Measurements from ENCODE around the gene NDUFS3. TPM values are rescaled to one million over a fixed set of nuclear protein-coding genes. Genes with fewer than 3 reads are reported as not detected.
"Not testable (repeated sequence)": the region's sequence is repeated elsewhere in the genome, so short reads cannot be mapped to it uniquely, and the experiment has no call there.

Gene NDUFS3
- total RNA-seq, 2 donors from 2014 or later = 90.6 to 92.4 TPM

DNA sequence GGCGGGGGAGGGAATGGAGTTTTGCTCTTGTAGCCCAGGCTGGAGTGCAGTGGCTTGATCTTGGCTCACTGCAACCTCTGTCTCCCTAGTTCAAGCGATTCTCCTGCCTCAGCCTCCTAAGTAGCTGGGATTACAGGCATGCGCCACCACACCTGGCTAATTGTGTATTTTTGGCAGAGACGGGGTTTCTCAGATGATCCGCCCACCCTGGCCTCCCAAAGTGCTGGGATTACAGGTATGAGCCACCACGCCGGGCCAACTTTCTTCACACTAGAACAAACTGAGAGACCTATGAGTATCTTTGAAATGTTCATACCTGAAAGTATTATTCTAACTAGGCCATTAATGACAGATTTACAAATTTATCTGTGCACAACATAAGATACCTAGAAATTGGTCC is 32.6 kb upstream of the NDUFS3 start:
- ATAC-seq; H3K36me3 Mint-ChIP-seq (ENCODE audit: low read depth); H3K27ac Mint-ChIP-seq; H3K27me3 Mint-ChIP-seq; DNase-seq; H3K4me3 Mint-ChIP-seq; H3K9me3 ChIP-seq (ENCODE audit: control insufficient read depth, low read length, poor library complexity, severe bottlenecking): not testable (repeated sequence)
- H3K4me1 Mint-ChIP-seq = peaks cover 37% of the 10 kb centered on the region

DNA sequence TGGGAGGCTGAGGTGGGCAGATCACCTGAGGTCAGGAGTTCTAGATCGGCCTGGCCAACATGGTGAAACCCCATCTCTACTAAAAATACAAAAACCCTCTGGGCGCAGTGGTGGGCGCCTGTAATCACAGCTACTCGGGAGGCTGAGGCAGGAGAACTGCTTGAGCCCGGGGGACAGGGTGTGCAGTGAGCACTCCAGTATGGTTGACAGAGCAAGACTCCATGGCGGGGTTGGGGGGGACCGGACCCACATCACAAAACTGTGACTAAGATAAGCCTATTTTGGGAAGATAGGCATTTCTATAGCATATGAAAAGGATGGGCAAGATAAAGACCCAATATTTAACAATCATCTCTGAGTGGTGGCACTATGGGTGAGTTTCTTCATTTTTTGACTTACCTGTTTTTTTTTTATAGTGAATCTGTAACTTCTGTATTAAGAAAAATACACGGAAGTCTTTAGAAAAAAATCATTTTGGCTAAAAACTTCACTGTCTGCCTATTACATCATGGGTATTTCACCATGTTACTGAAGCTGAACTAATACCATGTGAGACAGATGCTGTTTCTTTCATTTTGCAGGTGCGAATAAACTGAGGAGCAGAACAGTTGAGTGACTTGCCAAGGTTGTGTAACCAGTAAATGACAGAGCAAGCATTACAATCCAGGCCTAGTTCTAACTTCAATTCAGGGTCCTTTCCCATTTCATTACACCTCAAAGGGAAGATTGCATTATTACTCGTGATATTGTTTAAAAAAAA is 28.4 kb upstream of the NDUFS3 start:
- no peak for DNase-seq
- no peaks in the 10 kb centered on the region for H3K27me3 Mint-ChIP-seq
- H3K4me3 Mint-ChIP-seq = peak overlapping the region; percentile 97
- no peaks in the 10 kb centered on the region for H3K36me3 Mint-ChIP-seq (ENCODE audit: low read depth)
- peak overlapping the region; percentile 97 for H3K27ac Mint-ChIP-seq
- ATAC-seq = no peak
- no peaks in the 10 kb centered on the region for H3K9me3 ChIP-seq (ENCODE audit: control insufficient read depth, low read length, poor library complexity, severe bottlenecking)
- peaks cover 39% of the 10 kb centered on the region for H3K4me1 Mint-ChIP-seq

DNA sequence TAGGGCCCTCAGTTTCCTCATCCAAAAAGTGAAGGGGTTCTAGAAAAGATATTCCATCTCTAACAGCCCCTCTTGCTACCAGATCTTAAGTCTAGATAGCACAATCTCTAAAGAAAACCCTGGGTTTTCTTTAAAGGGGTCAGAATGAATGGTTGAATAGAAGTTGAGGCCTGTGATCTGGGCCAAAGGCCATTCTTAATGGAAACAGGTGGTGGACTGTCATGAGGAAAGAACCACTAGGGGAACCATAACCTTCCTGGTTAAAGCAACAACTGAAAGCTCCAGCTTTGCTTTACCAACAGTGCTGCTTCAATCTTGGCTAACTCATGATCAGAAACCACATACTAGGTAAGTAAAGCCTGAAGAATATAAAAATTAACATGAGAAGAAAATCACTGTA is 27.8 kb upstream of the NDUFS3 start:
- Mint-ChIP-seq H3K27ac (peak overlapping the region; percentile 97), H3K36me3 (ENCODE audit: low read depth) (no peaks in the 10 kb centered on the region), H3K27me3 (no peaks in the 10 kb centered on the region), H3K4me3 (peak overlapping the region; percentile 97), H3K4me1 (peaks cover 39% of the 10 kb centered on the region)
- ATAC-seq = no peak
- no peaks in the 10 kb centered on the region for H3K9me3 ChIP-seq (ENCODE audit: control insufficient read depth, low read length, poor library complexity, severe bottlenecking)
- no peak for DNase-seq

DNA sequence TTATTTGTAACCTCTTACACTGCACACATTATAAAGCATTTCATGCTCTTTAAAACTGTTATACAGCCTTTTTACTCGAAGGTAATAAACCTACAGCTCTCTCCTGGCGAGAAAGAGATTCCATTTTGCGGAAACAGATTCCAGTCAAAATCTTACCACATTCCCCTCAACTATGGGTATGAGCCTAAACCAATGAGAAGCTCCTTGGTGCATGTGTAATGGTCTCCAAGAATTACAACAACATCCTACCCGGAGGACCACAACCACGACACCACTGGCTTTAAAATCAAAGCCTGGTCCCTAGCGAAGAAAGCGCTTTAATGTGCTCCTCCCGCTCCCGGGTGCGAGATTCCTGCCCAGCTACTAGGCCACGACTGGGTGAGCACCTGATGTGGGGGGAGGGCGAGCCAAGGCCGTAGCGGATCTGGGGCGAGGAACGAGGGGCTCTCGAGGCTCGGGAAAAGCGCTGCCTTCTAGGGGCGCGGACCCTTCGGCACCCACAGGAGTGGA is 26.8 kb upstream of the NDUFS3 start:
- no peak for ATAC-seq
- peaks cover 37% of the 10 kb centered on the region for H3K4me1 Mint-ChIP-seq
- no peaks in the 10 kb centered on the region for H3K9me3 ChIP-seq (ENCODE audit: control insufficient read depth, low read length, poor library complexity, severe bottlenecking)
- H3K4me3 Mint-ChIP-seq = peak overlapping the region; percentile 97
- H3K27ac Mint-ChIP-seq = peak overlapping the region; percentile 97
- H3K36me3 Mint-ChIP-seq (ENCODE audit: low read depth) = no peaks in the 10 kb centered on the region
- DNase-seq = no peak
- no peaks in the 10 kb centered on the region for H3K27me3 Mint-ChIP-seq

DNA sequence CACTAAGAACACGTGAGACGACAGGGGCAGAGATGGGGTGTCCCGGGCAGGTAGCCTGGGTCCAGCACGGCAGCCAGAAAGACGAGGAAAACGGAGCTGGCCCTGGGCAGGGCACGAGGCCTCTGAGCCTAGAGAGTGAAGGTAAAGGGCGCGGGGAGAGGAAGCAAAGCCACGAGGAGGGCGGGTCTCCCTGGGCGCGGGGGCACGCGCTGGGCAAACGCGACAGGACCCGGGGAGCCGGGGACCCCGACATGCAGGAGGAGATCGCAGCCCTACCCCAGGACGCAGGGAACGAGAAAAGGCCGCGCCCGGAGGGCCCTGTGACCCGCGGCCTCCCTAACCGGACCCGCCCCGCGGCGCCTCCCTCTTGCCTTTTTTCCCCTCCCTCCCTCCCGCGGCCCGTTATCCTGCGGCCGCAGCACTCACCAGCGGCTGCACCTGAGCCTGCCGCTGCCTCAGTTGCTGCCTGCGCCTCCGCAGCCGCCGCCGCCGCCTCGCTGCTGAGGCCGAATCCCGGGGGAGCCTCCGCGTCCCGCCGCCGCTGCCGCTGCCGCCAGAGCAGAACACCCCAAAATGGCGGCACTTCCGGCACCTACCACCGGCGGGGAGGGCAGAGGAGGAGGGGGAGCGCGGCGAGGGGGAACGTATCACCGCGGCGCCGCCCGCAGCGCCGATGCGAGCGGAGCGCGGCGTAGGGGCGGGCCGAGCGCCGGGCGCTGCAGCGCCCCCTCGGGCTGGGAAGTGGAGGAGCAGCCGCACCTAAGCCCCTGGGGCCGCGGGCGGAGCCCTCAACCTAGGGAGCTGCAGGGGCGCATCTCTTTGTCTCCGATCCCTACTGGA is 26.1 kb upstream of the NDUFS3 start, which contains the start of gene CELF1:
Gene CELF1 (minus strand): TSS at position 567 of the 840 bp plus-strand sequence. CDS start 53,609 bp downstream, outside the sequence.
- DNase-seq = peak; percentile 89 to 91 (median 90)
- no peaks in the 10 kb centered on the region for H3K36me3 Mint-ChIP-seq (ENCODE audit: low read depth)
- peak within 1 kb of the TSS; percentile 97 for H3K27ac Mint-ChIP-seq
- no peaks in the 10 kb centered on the region for H3K27me3 Mint-ChIP-seq
- peak within 1 kb of the TSS; percentile 97 for H3K4me3 Mint-ChIP-seq
- peaks cover 33% of the 10 kb centered on the region for H3K4me1 Mint-ChIP-seq
- H3K9me3 ChIP-seq (ENCODE audit: control insufficient read depth, low read length, poor library complexity, severe bottlenecking) = no peaks in the 10 kb centered on the region
- ATAC-seq = peak; percentile 95

DNA sequence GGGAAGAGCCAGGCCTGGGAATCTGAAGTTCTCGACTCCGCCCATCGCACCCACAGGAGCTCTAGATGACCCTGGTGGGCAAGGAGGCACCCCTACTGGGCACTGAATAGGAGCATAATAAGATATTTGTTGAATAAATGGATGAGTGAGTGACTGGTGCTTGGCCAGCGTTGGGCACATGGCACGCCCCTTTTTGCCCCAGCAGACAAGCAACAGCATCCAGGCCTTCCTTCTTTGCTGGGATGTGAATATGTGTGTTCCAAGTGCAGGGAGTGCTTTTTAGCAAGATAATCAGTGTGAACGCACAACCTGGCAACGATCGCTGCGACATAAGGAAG is 25.5 kb upstream of the NDUFS3 start:
- peak overlapping the region; percentile 97 for H3K4me3 Mint-ChIP-seq
- H3K27me3 Mint-ChIP-seq = no peaks in the 10 kb centered on the region
- peak; percentile 20 for ATAC-seq
- no peak for DNase-seq
- peak overlapping the region; percentile 79 for H3K27ac Mint-ChIP-seq
- H3K4me1 Mint-ChIP-seq = peaks cover 29% of the 10 kb centered on the region
- no peaks in the 10 kb centered on the region for H3K36me3 Mint-ChIP-seq (ENCODE audit: low read depth)
- H3K9me3 ChIP-seq (ENCODE audit: control insufficient read depth, low read length, poor library complexity, severe bottlenecking) = no peaks in the 10 kb centered on the region

DNA sequence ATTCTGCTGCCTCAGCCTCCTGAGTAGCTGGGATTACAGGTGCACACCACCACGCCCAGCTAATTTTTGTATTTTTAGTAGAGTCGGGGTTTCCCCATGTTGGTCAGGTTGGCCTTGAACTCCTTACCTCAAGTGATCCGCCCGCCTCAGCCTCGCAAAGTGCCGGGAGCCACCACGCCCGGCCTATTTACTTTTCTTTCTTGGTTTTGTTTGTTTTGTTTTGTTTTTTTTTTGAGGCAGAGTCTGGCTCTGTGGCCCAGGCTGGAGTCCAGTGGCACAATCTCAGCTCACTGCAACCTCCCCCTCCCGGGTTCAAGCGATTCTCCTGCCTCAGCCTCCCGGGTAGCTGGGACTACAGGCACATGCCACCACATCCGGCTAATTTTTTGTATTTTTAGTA is 21.9 kb upstream of the NDUFS3 start:
- not testable (repeated sequence) for H3K36me3 Mint-ChIP-seq (ENCODE audit: low read depth); H3K27me3 Mint-ChIP-seq; H3K4me3 Mint-ChIP-seq; ATAC-seq; H3K9me3 ChIP-seq (ENCODE audit: control insufficient read depth, low read length, poor library complexity, severe bottlenecking); DNase-seq; H3K27ac Mint-ChIP-seq
- H3K4me1 Mint-ChIP-seq = peaks cover 11% of the 10 kb centered on the region

DNA sequence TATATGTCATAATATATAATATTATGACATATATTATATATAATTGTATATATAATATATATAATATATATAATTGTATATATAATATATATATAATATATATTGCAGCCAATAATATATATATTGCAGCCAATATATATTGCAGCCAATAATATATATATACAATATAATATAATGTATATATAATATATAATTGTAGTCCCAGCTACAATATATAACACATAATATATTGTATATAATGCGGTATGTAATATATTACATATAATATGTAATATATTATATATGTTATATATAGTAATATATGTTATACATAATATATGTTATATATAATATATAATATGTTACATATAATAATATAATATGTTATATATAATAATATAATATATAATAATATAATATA is 20.2 kb upstream of the NDUFS3 start:
- DNase-seq (no peak), ATAC-seq (no peak)
- Mint-ChIP-seq H3K27ac (no peak overlapping the region), H3K4me1 (peaks cover 2% of the 10 kb centered on the region), H3K4me3 (no peak overlapping the region), H3K27me3 (no peaks in the 10 kb centered on the region), H3K36me3 (ENCODE audit: low read depth) (no peaks in the 10 kb centered on the region)
- no peaks in the 10 kb centered on the region for H3K9me3 ChIP-seq (ENCODE audit: control insufficient read depth, low read length, poor library complexity, severe bottlenecking)

DNA sequence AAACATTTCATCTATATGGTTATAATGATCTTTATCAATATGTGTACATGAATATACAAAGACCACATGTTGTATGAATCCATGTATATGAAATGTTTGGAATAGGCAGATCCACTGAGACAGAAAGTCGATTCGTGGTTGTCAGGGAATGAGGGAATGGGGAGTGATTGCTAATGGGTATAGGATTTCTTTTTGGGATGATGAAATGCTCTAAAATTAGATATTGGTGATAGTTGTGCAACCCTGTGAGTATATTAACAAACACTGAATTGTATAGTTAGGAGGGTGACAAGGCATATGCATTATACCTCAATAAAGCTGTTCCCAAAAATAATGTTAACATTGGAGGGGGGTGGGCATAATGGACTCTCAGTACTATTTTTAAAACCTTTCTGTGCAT is 18.4 kb upstream of the NDUFS3 start:
- no peaks in the 10 kb centered on the region for H3K9me3 ChIP-seq (ENCODE audit: control insufficient read depth, low read length, poor library complexity, severe bottlenecking)
- ATAC-seq (no peak), DNase-seq (no peak)
- no peaks in the 10 kb centered on the region for H3K27me3 Mint-ChIP-seq
- H3K4me3 Mint-ChIP-seq = no peak overlapping the region
- H3K4me1 Mint-ChIP-seq = peaks cover 6% of the 10 kb centered on the region
- no peak overlapping the region for H3K27ac Mint-ChIP-seq
- no peaks in the 10 kb centered on the region for H3K36me3 Mint-ChIP-seq (ENCODE audit: low read depth)

DNA sequence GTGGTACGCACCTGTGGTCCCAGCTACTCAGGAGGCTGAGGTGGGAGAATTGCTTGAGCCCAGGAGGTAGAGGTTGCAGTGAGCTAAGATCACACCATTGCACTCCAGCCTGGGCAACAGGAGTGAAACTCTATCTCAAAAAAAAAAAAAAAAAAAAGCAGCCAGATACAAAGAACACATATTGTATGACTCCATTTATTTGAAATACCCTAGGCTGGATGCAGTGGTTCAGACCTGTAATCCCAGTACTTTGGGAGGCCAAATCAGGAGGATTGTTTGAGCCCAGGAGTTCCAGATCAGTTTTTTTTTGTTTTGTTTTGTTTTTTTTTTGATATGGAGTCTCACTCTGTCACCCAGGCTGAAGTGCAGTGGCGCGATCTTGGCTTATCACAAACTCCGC is 16.5 kb upstream of the NDUFS3 start:
- H3K4me3 Mint-ChIP-seq; H3K27ac Mint-ChIP-seq; H3K36me3 Mint-ChIP-seq (ENCODE audit: low read depth); ATAC-seq; DNase-seq; H3K27me3 Mint-ChIP-seq; H3K9me3 ChIP-seq (ENCODE audit: control insufficient read depth, low read length, poor library complexity, severe bottlenecking): not testable (repeated sequence)
- peaks cover 12% of the 10 kb centered on the region for H3K4me1 Mint-ChIP-seq

DNA sequence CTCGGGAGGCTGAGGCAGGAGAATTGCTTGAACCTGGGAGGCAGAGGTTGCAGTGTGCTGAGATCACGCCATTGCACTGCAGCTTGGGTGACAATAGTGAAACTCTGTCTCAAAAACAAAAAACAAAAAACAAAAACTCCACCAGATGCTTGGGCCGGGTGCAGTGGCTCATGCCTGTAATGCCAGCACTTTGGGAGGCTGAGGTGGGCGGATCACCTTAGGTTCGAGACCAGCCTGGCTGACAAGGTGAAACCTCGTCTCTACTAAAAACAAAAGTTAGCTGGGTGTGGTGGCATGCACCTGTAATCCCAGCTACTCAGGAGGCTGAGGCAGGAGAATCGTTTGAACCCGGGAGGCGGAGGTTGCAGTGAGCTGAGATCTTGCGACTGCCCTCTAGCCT is 14.5 kb upstream of the NDUFS3 start:
- ATAC-seq = not testable (repeated sequence)

DNA sequence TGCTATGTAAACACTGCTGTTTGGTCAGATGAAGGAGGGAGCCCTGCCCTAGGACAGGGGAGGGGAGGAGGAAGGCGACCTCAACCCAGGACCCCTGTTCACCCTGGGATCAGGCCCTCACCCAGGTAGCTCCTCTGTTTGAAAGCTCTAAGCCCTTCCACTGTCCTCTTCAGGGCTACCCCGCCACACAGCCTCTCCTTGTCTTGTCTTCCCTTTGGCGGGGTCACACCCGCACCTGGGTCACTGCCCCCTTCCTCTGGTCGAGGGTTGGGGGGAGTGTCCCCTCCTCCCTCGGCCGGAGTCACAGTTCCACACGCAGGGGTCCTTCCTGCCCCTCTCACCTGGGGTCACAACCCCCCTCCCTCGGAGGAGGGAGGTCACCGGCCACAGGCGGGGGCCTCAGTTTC is 13.9 kb upstream of the NDUFS3 start:
- H3K27me3 Mint-ChIP-seq = no peaks in the 10 kb centered on the region
- no peak for DNase-seq
- H3K4me3 Mint-ChIP-seq = peak overlapping the region; percentile 84
- H3K4me1 Mint-ChIP-seq = peaks cover 14% of the 10 kb centered on the region
- H3K36me3 Mint-ChIP-seq (ENCODE audit: low read depth) = no peaks in the 10 kb centered on the region
- H3K27ac Mint-ChIP-seq = peak overlapping the region; percentile 72
- H3K9me3 ChIP-seq (ENCODE audit: control insufficient read depth, low read length, poor library complexity, severe bottlenecking) = no peaks in the 10 kb centered on the region
- ATAC-seq = peak; percentile 3

More for the DNA sequence above, 14.5 kb upstream of the NDUFS3 start:
- not testable (repeated sequence) for H3K36me3 Mint-ChIP-seq (ENCODE audit: low read depth); DNase-seq; H3K9me3 ChIP-seq (ENCODE audit: control insufficient read depth, low read length, poor library complexity, severe bottlenecking); H3K27me3 Mint-ChIP-seq
- H3K4me1 Mint-ChIP-seq = peaks cover 12% of the 10 kb centered on the region
- peak overlapping the region; percentile 72 for H3K27ac Mint-ChIP-seq
- peak overlapping the region; percentile 84 for H3K4me3 Mint-ChIP-seq

DNA sequence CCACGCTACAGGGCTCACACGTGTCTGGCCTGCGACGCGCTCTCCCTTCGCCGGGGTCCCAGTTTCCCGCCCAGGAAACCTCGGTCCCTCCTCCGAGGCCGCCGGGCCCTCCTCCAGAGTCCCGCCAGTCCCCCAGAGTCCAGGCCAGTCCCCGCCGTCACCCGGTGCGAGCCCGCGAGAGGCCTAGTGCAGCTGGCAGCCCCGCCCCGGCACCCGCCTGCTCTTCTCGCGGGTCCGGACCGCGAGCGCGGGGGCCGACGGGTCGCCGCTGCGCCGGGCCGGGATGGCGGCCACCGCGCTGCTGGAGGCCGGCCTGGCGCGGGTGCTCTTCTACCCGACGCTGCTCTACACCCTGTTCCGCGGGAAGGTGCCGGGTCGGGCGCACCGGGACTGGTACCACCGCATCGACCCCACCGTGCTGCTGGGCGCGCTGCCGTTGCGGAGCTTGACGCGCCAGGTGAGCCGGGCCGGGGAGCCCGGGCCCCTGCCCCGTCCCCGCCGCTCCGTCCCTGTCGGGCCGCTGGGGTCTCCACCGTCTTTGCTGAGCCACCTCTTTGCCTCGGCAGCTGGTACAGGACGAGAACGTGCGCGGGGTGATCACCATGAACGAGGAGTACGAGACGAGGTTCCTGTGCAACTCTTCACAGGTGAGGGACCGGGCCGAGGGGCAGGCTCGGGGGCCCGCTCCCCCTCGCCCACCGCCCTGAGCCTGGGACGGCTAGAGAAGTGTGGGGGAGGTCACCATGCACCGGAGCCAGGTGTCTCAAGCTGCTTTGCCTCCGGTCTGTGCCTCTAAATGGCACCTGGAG is 13.3 kb upstream of the NDUFS3 start, which contains the start of gene PTPMT1:
Gene PTPMT1 (plus strand): TSS at position 260 of the 809 bp plus-strand sequence. CDS start 24 bp downstream, at position 284.
- ATAC-seq = peak; percentile 89
- Mint-ChIP-seq H3K27me3 (no peaks in the 10 kb centered on the region), H3K27ac (peak within 1 kb of the TSS; percentile 72), H3K4me1 (peaks cover 12% of the 10 kb centered on the region), H3K4me3 (peak within 1 kb of the TSS; percentile 84), H3K36me3 (ENCODE audit: low read depth) (no peaks in the 10 kb centered on the region)
- DNase-seq = peak; percentile 45 to 54 (median 51)
- H3K9me3 ChIP-seq (ENCODE audit: control insufficient read depth, low read length, poor library complexity, severe bottlenecking) = no peaks in the 10 kb centered on the region
